PC-3 (cell line): ENCODE data around the gene SNRPD1. TPM values are rescaled to one million over a fixed set of nuclear protein-coding genes. Genes with fewer than 3 reads are reported as not detected.

ENCODE experiments used
- ATAC-seq: fragments of 200-7000 bp; cut with Tn5 transposase; 2 replicates; pipeline ENCODE4 v1.9.1; 2020; ENCODE audit warnings: mild to moderate bottlenecking, moderate library complexity
- BruUV-seq: library from RNA; stranded (reverse); fragments of 400-500 nt; replicated peaks from 2 replicates; lab custom pipeline; 2021; lab: Mats Ljungman, UMichigan
- CTCF ChIA-PET: fragments of 300-600 bp; sonication (Branson Sonifier 250); formaldehyde crosslinking; loops from one replicate; lab custom pipeline; 2022; ENCODE audit warnings: antibody characterized with exemption; lab: Charles Lee
- POLR2A ChIA-PET: fragments of 300-600 bp; sonication (Branson Sonifier 250); formaldehyde crosslinking; loops from one replicate; lab custom pipeline; 2022; ENCODE audit warnings: antibody characterized with exemption; ENCODE audit not compliant: unreplicated experiment; lab: Charles Lee
- DNase-seq: peaks from one replicate; pipeline ENCODE4 v3.0.0-alpha.2; 2015
- H2AFZ ChIP-seq: fragments of 300-600 bp; sonication (generic); 2 replicates; pipeline ENCODE4 v1.6.0; 2016; ENCODE audit warnings: antibody characterized with exemption, low read length
- H3F3A ChIP-seq: fragments of 300-600 bp; sonication (generic); one replicate; pipeline ENCODE4 v1.6.0; 2017; ENCODE audit warnings: antibody characterized with exemption, low read length, control low read depth, mild to moderate bottlenecking; ENCODE audit not compliant: unreplicated experiment
- H3K27ac ChIP-seq: fragments of 300-600 bp; sonication (generic); 2 replicates; pipeline ENCODE4 v1.5.1; 2016; ENCODE audit warnings: mild to moderate bottlenecking, low read length
- H3K27me3 ChIP-seq: fragments of 300-600 bp; sonication (generic); 2 replicates; pipeline ENCODE4 v1.6.1; 2016; ENCODE audit warnings: low read length, mixed read lengths
- H3K36me3 ChIP-seq: fragments of 300-600 bp; sonication (generic); 2 replicates; pipeline ENCODE4 v1.6.1; 2016; ENCODE audit warnings: low read depth, mixed run types, low read length, mixed read lengths
- H3K4me1 ChIP-seq: fragments of 300-600 bp; sonication (generic); 2 replicates; pipeline ENCODE4 v1.5.1; 2016; ENCODE audit warnings: low read length; ENCODE audit not compliant: insufficient read depth
- H3K4me2 ChIP-seq: fragments of 300-600 bp; sonication (generic); 2 replicates; pipeline ENCODE4 v1.6.0; 2016; ENCODE audit warnings: low read length
- H3K4me3 ChIP-seq: fragments of 300-600 bp; sonication (generic); 2 replicates; pipeline ENCODE4 v1.5.1; 2016; ENCODE audit warnings: mild to moderate bottlenecking, low read length, mixed read lengths
- H3K79me2 ChIP-seq: fragments of 300-600 bp; sonication (generic); 2 replicates; pipeline ENCODE4 v1.6.1; 2017; ENCODE audit warnings: low read length, mixed read lengths
- H3K9ac ChIP-seq: fragments of 300-600 bp; sonication (generic); 2 replicates; pipeline ENCODE4 v1.6.0; 2016; ENCODE audit warnings: mild to moderate bottlenecking, low read length
- H3K9me2 ChIP-seq: fragments of 300-600 bp; sonication (generic); replicated peaks from 2 replicates; pipeline ENCODE4 v1.6.1; 2016; ENCODE audit warnings: mixed run types, low read length, mixed read lengths
- H3K9me3 ChIP-seq: fragments of 300-600 bp; sonication (generic); 2 replicates; pipeline ENCODE4 v1.6.1; 2016; ENCODE audit warnings: low read length, mixed read lengths
- H4K20me1 ChIP-seq: fragments of 300-600 bp; sonication (generic); 2 replicates; pipeline ENCODE4 v1.6.1; 2016; ENCODE audit warnings: low read length, mixed read lengths
- EZH2 ChIP-seq: fragments of 300-600 bp; sonication (generic); IDR thresholded peaks from one replicate; pipeline ENCODE4 v1.6.1; 2017; ENCODE audit warnings: antibody characterized with exemption, mild to moderate bottlenecking, low read length; ENCODE audit not compliant: unreplicated experiment
- EZH2phosphoT487 ChIP-seq: fragments of 300-600 bp; sonication (generic); IDR thresholded peaks from 2 replicates; pipeline ENCODE4 v1.6.1; 2018; ENCODE audit warnings: mild to moderate bottlenecking, antibody characterized with exemption, low read length, borderline replicate concordance
- intact Hi-C: fragments of 100-400 bp; cut with micrococcal nuclease; formaldehyde crosslinking; loops from 2 replicates; pipeline ENCODE4 v1.9.0; 2023
- total RNA-seq: library from RNA; depleted of rRNA; stranded (reverse); fragments of >200 nt; gene quantifications from 2 replicates; pipeline ENCODE4 v1.2.3, GENCODE V29; 2014
- TF ChIP-seq, protein P1 (sequence below): fragments of 300-600 bp; sonication (generic); conservative IDR thresholded peaks from 2 replicates; pipeline ENCODE4 v1.5.1; 2017; ENCODE audit warnings: antibody characterized with exemption, low read depth, mild to moderate bottlenecking, low read length

The SNRPD1 gene
- total RNA-seq, 1 experiment from 2014 or later = 73.2 TPM

DNA sequence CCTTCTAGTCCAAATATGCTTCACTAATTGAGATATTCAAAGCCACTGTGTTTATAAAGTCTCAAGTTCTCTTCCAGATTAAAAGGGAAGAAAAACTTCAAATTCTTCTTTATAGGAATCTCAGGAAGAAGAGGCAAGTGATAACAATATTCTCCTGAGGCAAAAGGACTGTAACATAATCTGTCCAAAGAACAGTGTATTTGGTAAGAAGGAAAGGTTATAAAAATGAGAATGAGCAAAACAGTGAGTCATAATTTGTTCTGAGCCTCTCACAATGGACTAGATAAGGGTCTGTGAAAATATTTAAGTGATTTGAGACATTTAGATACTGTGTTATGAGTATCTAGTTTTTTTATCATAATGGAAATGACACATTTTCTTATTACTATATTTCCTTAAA lies 44.3 kb downstream of the SNRPD1 start:
- Histone ChIP-seq H3K9me2 (no peaks in the 10 kb centered on the region), H3K27me3 (no peaks in the 10 kb centered on the region), H3F3A (no peaks in the 10 kb centered on the region), H3K27ac (peak overlapping the region; percentile 35), H3K9me3 (no peaks in the 10 kb centered on the region), H3K4me2 (peak overlapping the region; percentile 6; the same call in 1 of the 2 replicates), H3K9ac (no peak overlapping the region), H3K36me3 (no peaks in the 10 kb centered on the region), H3K79me2 (no peaks in the 10 kb centered on the region), H2AFZ (no peak overlapping the region), H3K4me1 (peaks cover 11% of the 10 kb centered on the region), H3K4me3 (no peak overlapping the region), H4K20me1 (no peaks in the 10 kb centered on the region)
- intact Hi-C loops = no loop called here
- DNase-seq (peak; percentile 48), ATAC-seq (peak; percentile 98)
- ChIA-PET POLR2A (no interaction called here), CTCF (no interaction called here)
- no TSS peak for BruUV-seq
- no peak for TF ChIP-seq EZH2
- TF ChIP-seq EZH2phosphoT487 = no peak
- TF ChIP-seq, protein P1, sequence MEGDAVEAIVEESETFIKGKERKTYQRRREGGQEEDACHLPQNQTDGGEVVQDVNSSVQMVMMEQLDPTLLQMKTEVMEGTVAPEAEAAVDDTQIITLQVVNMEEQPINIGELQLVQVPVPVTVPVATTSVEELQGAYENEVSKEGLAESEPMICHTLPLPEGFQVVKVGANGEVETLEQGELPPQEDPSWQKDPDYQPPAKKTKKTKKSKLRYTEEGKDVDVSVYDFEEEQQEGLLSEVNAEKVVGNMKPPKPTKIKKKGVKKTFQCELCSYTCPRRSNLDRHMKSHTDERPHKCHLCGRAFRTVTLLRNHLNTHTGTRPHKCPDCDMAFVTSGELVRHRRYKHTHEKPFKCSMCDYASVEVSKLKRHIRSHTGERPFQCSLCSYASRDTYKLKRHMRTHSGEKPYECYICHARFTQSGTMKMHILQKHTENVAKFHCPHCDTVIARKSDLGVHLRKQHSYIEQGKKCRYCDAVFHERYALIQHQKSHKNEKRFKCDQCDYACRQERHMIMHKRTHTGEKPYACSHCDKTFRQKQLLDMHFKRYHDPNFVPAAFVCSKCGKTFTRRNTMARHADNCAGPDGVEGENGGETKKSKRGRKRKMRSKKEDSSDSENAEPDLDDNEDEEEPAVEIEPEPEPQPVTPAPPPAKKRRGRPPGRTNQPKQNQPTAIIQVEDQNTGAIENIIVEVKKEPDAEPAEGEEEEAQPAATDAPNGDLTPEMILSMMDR = no peak

GRCh38 chr18:21660078-21660477 lies 48.0 kb downstream of the SNRPD1 start:
- POLR2A ChIA-PET = no interaction called here
- intact Hi-C loops = no loop called here

DNA sequence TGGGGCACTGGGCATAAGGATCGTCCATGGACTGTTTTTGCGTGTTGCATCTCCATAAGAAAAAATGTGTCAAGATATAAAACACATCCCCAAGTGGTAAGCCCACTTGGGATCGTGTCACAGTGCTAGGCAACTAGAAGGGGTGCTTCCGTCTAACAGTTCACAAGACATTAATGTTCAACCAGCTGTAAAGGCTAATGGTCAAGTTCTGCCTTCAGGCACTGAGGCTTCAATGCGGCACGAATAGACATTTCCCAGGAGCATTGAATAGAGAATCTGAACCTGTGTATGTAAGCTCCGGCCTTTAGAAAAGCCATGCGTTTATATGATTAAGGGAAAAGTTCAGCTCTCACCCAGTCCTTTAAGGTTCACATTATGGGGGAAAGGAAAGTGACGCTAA lies 50.5 kb downstream of the SNRPD1 start:
- H3K9me2 ChIP-seq = no peaks in the 10 kb centered on the region
- no peaks in the 10 kb centered on the region; the same call in 1 of the 2 replicates for H3K79me2 ChIP-seq
- no peaks in the 10 kb centered on the region for H3F3A ChIP-seq
- no peak overlapping the region for H3K27ac ChIP-seq
- H4K20me1 ChIP-seq = no peaks in the 10 kb centered on the region
- H3K36me3 ChIP-seq = peaks cover 11% of the 10 kb centered on the region; the same call in 1 of the 2 replicates
- no TSS peak for BruUV-seq
- H3K4me3 ChIP-seq = no peak overlapping the region
- H3K27me3 ChIP-seq = no peaks in the 10 kb centered on the region
- H3K4me2 ChIP-seq = no peak overlapping the region
- DNase-seq (no peak), ATAC-seq (no peak)
- H2AFZ ChIP-seq = no peak overlapping the region
- no peak overlapping the region for H3K9ac ChIP-seq
- H3K4me1 ChIP-seq = peaks cover 17% of the 10 kb centered on the region
- CTCF ChIA-PET = no interaction called here
- POLR2A ChIA-PET = no interaction called here
- no peak for TF ChIP-seq EZH2
- TF ChIP-seq EZH2phosphoT487 = no peak
- TF ChIP-seq, protein P1 = no peak
- intact Hi-C loops = no loop called here
- no peaks in the 10 kb centered on the region for H3K9me3 ChIP-seq

More at GRCh38 chr18:21660078-21660477, 48.0 kb downstream of the SNRPD1 start:
- no peak overlapping the region for H3K4me2 ChIP-seq
- H3K4me3 ChIP-seq = no peak overlapping the region
- DNase-seq (no peak), ATAC-seq (no peak)
- H3K27ac ChIP-seq = no peak overlapping the region
- peaks cover 8% of the 10 kb centered on the region; the same call in 1 of the 2 replicates for H3K36me3 ChIP-seq
- H2AFZ ChIP-seq = no peak overlapping the region
- no peaks in the 10 kb centered on the region for H3K9me3 ChIP-seq
- H3K4me1 ChIP-seq = peaks cover 25% of the 10 kb centered on the region
- CTCF ChIA-PET = no interaction called here
- H3K9me2 ChIP-seq = no peaks in the 10 kb centered on the region
- TF ChIP-seq EZH2 (no peak), EZH2phosphoT487 (no peak)
- TF ChIP-seq, protein P1 = no peak
- no peaks in the 10 kb centered on the region for H3K27me3 ChIP-seq
- H3K79me2 ChIP-seq = no peaks in the 10 kb centered on the region
- H4K20me1 ChIP-seq = no peaks in the 10 kb centered on the region
- no peaks in the 10 kb centered on the region for H3F3A ChIP-seq
- BruUV-seq = no TSS peak
- H3K9ac ChIP-seq = no peak overlapping the region
